Activated T-helper 17 cell treated with anti-CD3 and anti-CD28 coated beads, Interleukin-2, amount 50 U/mL, for 72 hours (primary cell): ENCODE data around the gene DCLK2. TPM values are rescaled to one million over a fixed set of nuclear protein-coding genes. Genes with fewer than 3 reads are reported as not detected.

Experiments used
- ATAC-seq: fragments of 150-1000 bp; cut with Tn5 transposase; replicated peaks from 2 replicates; pipeline ENCODE4 v1.10.0; 2021; ENCODE audit warnings: mild to moderate bottlenecking, moderate library complexity
- H3K27ac Mint-ChIP-seq: one replicate; pipeline ENCODE4 v1.8.0; 2022; ENCODE audit warnings: mixed read lengths
- H3K27me3 Mint-ChIP-seq: one replicate; pipeline ENCODE4 v1.8.0; 2022; ENCODE audit warnings: mixed read lengths
- H3K36me3 Mint-ChIP-seq: one replicate; pipeline ENCODE4 v1.8.0; 2022; ENCODE audit warnings: low read depth, mild to moderate bottlenecking, mixed read lengths
- H3K4me1 Mint-ChIP-seq: one replicate; pipeline ENCODE4 v1.8.0; 2022; ENCODE audit warnings: mixed read lengths
- H3K4me3 Mint-ChIP-seq: one replicate; pipeline ENCODE4 v1.8.0; 2022; ENCODE audit warnings: mild to moderate bottlenecking, mixed read lengths
- H3K9me3 Mint-ChIP-seq: one replicate; pipeline ENCODE4 v1.8.0; 2022; ENCODE audit warnings: mixed read lengths
- total RNA-seq, 2 donors: library from RNA; stranded (reverse); gene quantifications; one replicate each; pipeline ENCODE4 v1.2.3, GENCODE V29; 2022

The DCLK2 gene
- total RNA-seq, 2 donors from 2014 or later: 0.06 TPM; not detected in 1

DNA sequence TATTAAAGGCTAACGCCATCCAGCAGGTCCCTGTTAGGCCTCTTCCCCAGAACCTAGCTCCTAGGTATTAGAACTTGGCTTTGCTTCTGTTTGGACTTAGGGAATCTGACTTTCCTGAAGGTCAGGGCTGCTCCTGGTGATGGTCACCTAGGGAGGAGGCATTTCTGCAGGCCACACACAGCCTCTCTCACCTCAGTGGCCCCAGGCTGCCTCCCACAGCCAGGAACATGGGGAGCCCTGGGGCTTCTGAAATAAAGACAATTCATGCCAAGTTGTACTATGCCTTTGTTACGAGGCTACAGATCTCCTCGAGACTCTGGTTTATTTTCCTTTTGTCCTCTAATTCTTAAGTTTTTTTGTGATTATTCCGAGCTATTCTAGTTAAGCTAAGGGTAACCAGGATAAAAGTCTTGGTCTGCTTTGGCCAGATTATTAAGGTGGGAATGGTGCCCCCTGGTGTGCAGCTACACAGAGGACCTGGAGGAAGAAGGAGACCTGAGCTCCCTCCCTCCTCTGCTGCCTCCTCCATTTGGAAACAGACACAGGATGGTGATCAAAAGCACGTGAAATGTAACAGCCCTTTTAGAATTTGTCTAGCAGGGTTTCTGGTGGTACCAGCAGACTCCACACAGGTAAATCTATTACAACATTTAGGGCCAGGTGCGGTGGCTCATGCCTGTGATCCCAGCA, 131.0 kb downstream of the DCLK2 start:
- Mint-ChIP-seq H3K36me3 (no peaks in the 10 kb centered on the region), H3K27ac (no peak overlapping the region), H3K4me1 (no peaks in the 10 kb centered on the region), H3K27me3 (peaks cover 8% of the 10 kb centered on the region), H3K9me3 (no peaks in the 10 kb centered on the region), H3K4me3 (no peak overlapping the region)
- no peak for ATAC-seq

DNA sequence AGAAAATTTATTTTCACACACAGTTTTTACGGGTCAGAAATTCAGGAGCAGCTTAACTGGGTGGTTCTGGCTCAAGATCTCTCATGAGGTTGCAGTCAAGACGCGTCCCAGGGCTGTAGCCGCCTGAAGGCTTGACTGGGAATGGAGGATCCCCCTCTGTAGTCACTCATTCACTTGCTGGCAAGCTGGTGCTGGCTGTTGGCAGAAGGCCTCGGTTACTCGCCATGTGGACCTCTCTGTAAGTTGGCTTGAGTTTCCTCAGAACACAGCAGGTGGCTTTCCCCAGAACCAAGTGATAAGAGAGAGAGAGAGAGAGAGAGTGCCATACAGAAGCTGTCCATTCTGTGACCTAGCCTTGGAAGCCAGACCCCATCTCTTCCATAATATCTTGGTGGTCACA, 132.8 kb downstream of the DCLK2 start:
- H3K9me3 Mint-ChIP-seq: no peaks in the 10 kb centered on the region
- ATAC-seq: no peak

DNA sequence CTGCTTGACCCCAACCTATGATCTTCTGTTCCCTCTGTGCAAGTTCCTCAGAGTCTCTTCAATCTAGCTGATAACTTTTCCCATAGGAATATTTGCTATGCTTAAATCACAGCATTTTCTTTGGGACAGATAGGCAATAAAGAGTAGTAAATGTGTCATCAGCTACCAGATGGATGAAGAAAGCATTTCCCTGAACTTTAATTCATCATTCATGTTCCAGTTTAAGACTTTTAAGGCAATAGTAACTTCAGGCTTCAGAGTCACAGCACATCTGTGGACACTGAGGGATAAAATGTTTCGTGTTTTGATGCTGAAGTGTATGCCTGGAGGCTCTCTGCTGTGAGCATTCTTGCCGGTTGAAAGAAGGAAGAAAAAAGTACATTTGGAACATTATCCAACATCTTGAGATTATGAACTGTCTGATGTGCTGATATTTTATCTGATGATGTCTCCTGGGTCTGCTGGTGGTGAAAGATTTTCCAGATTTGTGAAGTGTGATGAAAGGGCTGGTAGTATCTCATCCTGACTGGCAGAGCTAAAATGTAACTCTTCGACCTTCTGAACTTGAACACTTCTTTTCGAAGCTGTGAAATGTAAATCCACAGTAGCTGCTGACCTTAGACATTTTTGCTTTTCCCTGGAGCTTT, 133.7 kb downstream of the DCLK2 start:
- H3K36me3 Mint-ChIP-seq: no peaks in the 10 kb centered on the region
- H3K4me3 Mint-ChIP-seq: no peak overlapping the region
- no peaks in the 10 kb centered on the region for H3K4me1 Mint-ChIP-seq
- peaks cover 4% of the 10 kb centered on the region for H3K27me3 Mint-ChIP-seq
- no peak overlapping the region for H3K27ac Mint-ChIP-seq
- ATAC-seq: no peak
- no peaks in the 10 kb centered on the region for H3K9me3 Mint-ChIP-seq

More for the DNA sequence above, 132.8 kb downstream of the DCLK2 start:
- no peaks in the 10 kb centered on the region for H3K36me3 Mint-ChIP-seq
- H3K27ac Mint-ChIP-seq: no peak overlapping the region
- peaks cover 4% of the 10 kb centered on the region for H3K27me3 Mint-ChIP-seq
- no peak overlapping the region for H3K4me3 Mint-ChIP-seq
- no peaks in the 10 kb centered on the region for H3K4me1 Mint-ChIP-seq

DNA sequence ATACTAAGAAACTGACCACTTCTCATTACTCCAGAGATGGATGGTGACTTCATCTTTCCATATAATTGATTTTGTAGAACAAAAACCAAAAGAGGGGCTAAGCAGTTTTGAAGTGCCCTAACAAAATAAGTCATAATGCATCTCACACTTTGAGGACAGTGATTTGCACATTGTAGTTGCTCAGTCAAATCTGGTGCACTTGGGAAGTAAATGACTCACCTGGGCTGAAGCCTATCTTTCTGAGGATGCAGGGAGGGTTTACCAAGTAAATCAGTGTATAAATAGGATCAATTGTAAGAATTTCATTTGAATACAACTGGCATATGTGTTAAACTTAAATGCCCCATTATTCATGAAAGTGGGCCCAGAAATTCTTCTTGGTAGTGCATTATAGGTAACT, 134.2 kb downstream of the DCLK2 start:
- Mint-ChIP-seq H3K4me1 (no peaks in the 10 kb centered on the region), H3K9me3 (no peaks in the 10 kb centered on the region), H3K36me3 (no peaks in the 10 kb centered on the region), H3K27ac (no peak overlapping the region), H3K4me3 (no peak overlapping the region), H3K27me3 (peaks cover 4% of the 10 kb centered on the region)
- no peak for ATAC-seq

DNA sequence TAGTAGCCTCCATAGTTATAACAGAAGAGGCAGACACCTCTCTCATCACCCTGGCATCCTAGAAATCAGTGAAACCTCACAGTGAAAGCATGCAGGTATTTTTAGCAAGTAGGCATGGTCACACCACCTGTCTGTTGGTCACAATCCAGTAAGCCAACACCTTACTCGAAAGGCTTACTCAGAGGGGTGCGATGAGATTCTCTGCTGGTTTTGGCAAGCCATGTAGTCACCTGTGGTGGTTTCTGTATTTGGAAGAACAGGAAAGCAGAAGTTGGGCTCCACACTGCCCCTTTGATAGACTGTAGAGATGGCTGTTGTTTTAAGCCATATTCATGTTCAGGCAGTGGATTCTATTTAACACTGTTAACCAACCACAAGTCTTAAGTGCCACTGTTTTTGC, 134.7 kb downstream of the DCLK2 start:
- Mint-ChIP-seq H3K27me3 (peaks cover 4% of the 10 kb centered on the region), H3K27ac (no peak overlapping the region)

DNA sequence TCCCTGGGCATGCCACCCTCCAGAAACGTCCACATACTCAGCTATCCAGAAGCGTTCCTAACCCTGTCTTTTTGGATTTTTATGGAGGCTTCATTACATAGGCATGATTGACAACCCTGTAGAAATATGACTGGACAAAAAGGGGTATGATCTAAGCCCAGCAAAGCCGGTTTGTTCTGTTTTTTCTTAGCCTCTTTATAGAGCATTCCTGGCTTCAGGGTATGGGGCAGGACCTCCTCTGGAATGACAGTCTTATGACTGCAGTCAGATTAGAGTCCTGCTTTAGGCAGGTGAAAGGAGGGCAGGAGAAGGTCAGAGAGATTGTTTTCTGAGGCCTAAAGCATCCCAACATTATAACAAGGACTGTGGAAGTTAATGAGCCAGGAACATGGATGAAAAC, 137.4 kb downstream of the DCLK2 start:
- no peak for ATAC-seq

More for the DNA sequence above, 134.7 kb downstream of the DCLK2 start:
- no peak overlapping the region for H3K4me3 Mint-ChIP-seq
- no peak for ATAC-seq
- H3K36me3 Mint-ChIP-seq: no peaks in the 10 kb centered on the region
- no peaks in the 10 kb centered on the region for H3K9me3 Mint-ChIP-seq
- no peaks in the 10 kb centered on the region for H3K4me1 Mint-ChIP-seq

DNA sequence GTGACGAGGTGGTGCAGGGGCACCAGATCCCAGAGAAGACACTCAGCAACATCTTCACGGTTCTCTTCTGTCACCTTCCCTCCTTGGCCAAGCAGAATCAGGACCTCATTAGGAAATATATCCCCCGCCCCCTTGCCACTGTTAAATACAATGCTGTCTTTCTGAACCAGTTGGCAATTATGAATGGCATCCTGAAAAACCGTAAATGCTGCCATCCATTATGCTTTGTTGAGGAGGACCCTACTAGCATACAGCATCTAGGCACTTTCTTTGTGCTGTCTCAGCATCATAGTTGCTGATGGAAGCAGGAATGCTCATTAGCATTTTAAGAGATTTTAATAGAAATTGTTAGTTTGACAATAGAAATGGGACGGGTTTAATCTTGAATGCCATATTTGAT, 138.5 kb downstream of the DCLK2 start:
- ATAC-seq: no peak
- H3K9me3 Mint-ChIP-seq: no peaks in the 10 kb centered on the region
- no peak overlapping the region for H3K27ac Mint-ChIP-seq

More for the DNA sequence above, 137.4 kb downstream of the DCLK2 start:
- peaks cover 4% of the 10 kb centered on the region for H3K27me3 Mint-ChIP-seq
- H3K27ac Mint-ChIP-seq: no peak overlapping the region
- no peak overlapping the region for H3K4me3 Mint-ChIP-seq
- H3K4me1 Mint-ChIP-seq: no peaks in the 10 kb centered on the region
- no peaks in the 10 kb centered on the region for H3K36me3 Mint-ChIP-seq
- H3K9me3 Mint-ChIP-seq: no peaks in the 10 kb centered on the region

DNA sequence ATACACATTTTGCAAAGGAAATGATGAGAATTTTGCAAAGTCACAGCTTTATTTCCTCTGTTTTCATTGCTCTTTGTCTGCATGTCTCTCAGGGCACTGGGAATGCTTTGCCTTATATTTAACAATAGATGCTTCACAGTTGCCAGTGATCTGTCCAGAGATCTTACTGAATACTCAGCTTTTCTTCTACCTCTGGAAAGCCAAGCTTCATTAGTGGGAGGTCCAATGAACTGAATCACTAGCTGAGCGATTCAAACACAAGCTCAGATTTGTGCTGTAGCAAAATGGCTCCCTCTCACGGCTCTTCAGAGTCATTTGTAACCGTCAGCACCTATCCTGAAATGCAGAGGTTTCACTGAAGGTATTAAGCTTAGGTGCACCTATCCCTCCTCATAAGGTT, 138.9 kb downstream of the DCLK2 start:
- Mint-ChIP-seq H3K27me3 (peaks cover 4% of the 10 kb centered on the region), H3K4me1 (no peaks in the 10 kb centered on the region), H3K27ac (no peak overlapping the region), H3K9me3 (no peaks in the 10 kb centered on the region), H3K36me3 (no peaks in the 10 kb centered on the region), H3K4me3 (no peak overlapping the region)
- ATAC-seq: no peak

More for the DNA sequence above, 138.5 kb downstream of the DCLK2 start:
- no peaks in the 10 kb centered on the region for H3K4me1 Mint-ChIP-seq
- H3K27me3 Mint-ChIP-seq: peaks cover 4% of the 10 kb centered on the region
- no peak overlapping the region for H3K4me3 Mint-ChIP-seq
- H3K36me3 Mint-ChIP-seq: no peaks in the 10 kb centered on the region

DNA sequence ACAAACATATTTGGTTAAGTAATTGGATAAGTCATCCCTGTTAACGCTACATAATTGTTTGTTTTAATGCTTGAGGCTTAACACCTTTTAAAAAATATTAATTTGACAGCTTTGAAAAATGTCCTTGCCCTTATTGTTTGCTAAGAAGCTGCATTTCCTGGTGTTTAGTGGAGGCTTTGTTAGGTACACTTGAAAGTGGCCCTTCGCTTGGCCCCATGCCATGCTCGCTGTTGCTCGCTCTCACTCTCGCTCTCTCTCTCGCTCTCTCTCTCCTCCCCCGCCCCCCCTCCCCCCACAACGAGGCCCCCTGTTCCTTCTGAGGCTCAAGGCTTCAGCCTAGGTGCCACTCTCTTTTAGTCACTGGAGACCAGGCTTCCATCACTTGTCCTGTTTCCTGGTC, 139.6 kb downstream of the DCLK2 start:
- Mint-ChIP-seq H3K4me1 (no peaks in the 10 kb centered on the region), H3K27ac (no peak overlapping the region), H3K4me3 (no peak overlapping the region), H3K36me3 (no peaks in the 10 kb centered on the region), H3K27me3 (peaks cover 4% of the 10 kb centered on the region), H3K9me3 (no peaks in the 10 kb centered on the region)
- ATAC-seq: no peak

DNA sequence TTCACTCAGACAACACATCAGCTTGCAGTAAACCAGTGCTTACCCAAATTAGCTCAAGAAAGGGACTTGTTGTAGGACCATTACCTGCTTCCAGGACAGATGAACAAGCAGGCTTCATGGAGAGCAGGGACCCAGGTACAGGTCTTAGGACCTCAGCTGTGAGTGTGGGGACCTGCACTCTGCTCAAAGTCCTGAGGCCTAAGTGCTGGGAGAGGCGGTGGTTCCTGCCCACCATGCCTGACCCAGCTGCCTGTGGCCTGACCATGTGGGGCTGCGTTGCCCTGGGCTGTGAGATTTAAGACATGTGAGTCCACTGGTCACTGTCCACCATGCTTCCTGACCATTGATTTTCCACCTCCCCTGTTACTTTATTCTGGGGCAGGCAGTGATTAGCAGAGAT, 140.2 kb downstream of the DCLK2 start:
- no peak for ATAC-seq
- Mint-ChIP-seq H3K4me1 (no peaks in the 10 kb centered on the region), H3K4me3 (no peak overlapping the region), H3K36me3 (no peaks in the 10 kb centered on the region), H3K27ac (no peak overlapping the region), H3K9me3 (no peaks in the 10 kb centered on the region), H3K27me3 (peaks cover 4% of the 10 kb centered on the region)

DNA sequence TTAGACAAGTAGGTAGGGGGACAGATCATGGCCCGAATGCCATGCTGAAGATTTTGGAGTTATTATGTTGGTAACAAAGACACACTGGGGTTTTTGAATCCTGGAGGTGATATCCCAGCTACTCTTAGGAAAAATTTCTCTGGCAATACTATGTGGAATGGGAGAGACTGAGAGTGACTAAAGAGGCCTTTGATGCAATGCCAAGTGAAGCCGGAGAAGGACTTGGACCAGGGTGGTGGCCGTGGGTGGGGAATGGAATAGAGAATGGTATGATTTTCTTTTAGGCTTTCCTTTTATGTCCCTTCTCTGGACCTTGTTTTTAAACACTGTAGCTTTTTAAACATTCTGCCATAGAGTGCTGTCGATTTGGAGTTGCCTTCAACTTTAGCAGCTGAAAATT, 141.6 kb downstream of the DCLK2 start:
- H3K4me3 Mint-ChIP-seq: no peak overlapping the region
- H3K4me1 Mint-ChIP-seq: no peaks in the 10 kb centered on the region
- H3K27me3 Mint-ChIP-seq: peaks cover 4% of the 10 kb centered on the region
- no peak for ATAC-seq
- H3K27ac Mint-ChIP-seq: no peak overlapping the region
- H3K9me3 Mint-ChIP-seq: no peaks in the 10 kb centered on the region
- no peaks in the 10 kb centered on the region for H3K36me3 Mint-ChIP-seq

DNA sequence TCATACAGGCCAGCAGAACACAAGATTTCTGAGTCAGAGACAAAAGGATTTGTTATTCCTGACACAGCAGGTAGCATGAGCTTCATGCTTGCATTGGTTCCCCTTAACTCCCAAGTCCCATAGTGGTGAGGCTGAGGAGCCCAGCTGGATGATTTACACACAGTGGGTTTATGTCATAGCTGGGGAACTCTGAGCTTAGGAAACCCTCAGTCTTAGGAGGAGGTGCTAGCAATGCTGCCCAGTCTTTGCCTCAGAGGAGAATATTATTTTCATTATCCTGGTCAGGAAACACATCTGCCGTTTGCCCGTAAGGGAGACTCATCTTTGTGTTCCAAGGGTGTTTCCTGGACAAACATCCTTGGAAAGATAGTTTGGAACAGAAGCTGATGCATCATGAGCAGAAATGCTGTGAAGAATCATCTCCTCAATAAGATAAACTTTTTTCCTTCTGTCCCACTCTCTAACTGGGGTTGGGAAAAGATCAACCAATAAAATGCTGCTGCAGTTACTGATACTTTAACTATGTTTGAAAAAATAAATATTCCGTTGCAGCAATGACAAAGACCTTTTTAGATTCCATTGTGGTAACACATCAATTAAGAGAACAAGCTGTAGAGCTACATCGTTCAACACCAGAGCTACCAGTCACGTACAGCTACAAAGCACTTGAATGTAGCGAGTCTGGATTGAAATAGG, 146.8 kb downstream of the DCLK2 start:
- no peak for ATAC-seq
- no peaks in the 10 kb centered on the region for H3K9me3 Mint-ChIP-seq
- H3K27me3 Mint-ChIP-seq: peaks cover 20% of the 10 kb centered on the region
- no peaks in the 10 kb centered on the region for H3K4me1 Mint-ChIP-seq
- H3K27ac Mint-ChIP-seq: no peak overlapping the region
- no peaks in the 10 kb centered on the region for H3K36me3 Mint-ChIP-seq
- H3K4me3 Mint-ChIP-seq: no peak overlapping the region

DNA sequence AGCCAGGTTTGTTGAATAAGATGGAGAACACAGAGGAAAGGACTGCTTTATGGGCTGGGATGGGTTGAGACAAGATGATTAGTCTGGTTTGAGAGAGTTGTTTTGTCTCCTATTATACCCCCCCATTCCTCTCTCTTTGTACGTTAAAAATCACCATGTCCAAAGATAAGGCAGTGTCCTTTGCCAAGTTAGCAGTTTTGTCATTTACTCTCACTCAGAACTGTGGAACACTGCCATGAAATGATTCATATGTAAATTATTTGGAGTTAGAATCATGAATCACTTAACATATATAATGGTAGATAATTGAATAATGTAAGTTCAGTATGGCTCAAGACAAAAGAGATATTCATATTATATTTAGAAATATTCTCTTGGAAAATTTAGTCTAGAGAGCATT, 151.3 kb downstream of the DCLK2 start:
- H3K4me3 Mint-ChIP-seq: no peak overlapping the region
- ATAC-seq: no peak
- H3K9me3 Mint-ChIP-seq: no peaks in the 10 kb centered on the region
- H3K27ac Mint-ChIP-seq: no peak overlapping the region
- no peaks in the 10 kb centered on the region for H3K4me1 Mint-ChIP-seq
- H3K36me3 Mint-ChIP-seq: no peaks in the 10 kb centered on the region
- H3K27me3 Mint-ChIP-seq: peaks cover 31% of the 10 kb centered on the region

DNA sequence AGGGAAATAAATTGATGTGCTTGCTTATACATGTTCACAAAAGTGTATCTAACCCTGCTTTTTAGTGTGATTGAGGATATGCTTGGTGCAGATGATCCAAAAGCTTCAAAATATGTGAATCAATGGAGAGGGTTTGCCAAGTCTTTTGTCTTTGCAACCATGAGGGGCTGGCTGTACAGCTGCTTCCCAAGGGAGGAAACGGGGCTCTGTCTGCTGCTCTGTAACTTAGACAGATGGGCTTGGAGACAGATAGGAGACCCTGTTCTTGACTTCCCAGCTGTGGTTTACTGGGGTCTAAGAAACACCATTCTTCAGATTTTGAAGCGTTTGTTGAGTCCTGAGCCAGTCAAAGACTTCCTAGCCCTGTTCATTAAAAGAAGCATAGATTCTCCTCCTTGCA, 152.3 kb downstream of the DCLK2 start:
- Mint-ChIP-seq H3K36me3 (no peaks in the 10 kb centered on the region), H3K4me1 (no peaks in the 10 kb centered on the region), H3K4me3 (no peak overlapping the region)

More for the DNA sequence above, 152.3 kb downstream of the DCLK2 start:
- peaks cover 38% of the 10 kb centered on the region for H3K27me3 Mint-ChIP-seq
- no peak overlapping the region for H3K27ac Mint-ChIP-seq
- no peaks in the 10 kb centered on the region for H3K9me3 Mint-ChIP-seq
- ATAC-seq: no peak
